H1 (cell line): ENCODE data around the gene LIMK1. TPM values are rescaled to one million over a fixed set of nuclear protein-coding genes. Genes with fewer than 3 reads are reported as not detected.

Source experiments
- CTCF ChIA-PET: fragments of 300-600 bp; sonication (Branson Sonifier 250); formaldehyde crosslinking; loops from one replicate; lab custom pipeline; 2021; ENCODE audit not compliant: partially characterized antibody; lab: Charles Lee
- POLR2A ChIA-PET: fragments of 300-600 bp; sonication (Branson Sonifier 250); formaldehyde crosslinking; loops from one replicate; lab custom pipeline; 2021; ENCODE audit warnings: inconsistent platforms; ENCODE audit not compliant: partially characterized antibody; lab: Charles Lee
- DNase-seq, 2 experiments: peaks; one replicate each; pipeline versions ENCODE4 v3.0.0 to v3.0.0-alpha.2; 2010 to 2022; ENCODE audit warnings: low spot score in 2 of 2, low read depth in 1 of 2, mixed read lengths in 1 of 2
- FAIRE-seq: peaks from 2 replicates; lab custom pipeline; 2011; peaks lifted over from hg19 to GRCh38; lab: Jason Lieb, UNC
- H2AFZ ChIP-seq: 2 replicates; pipeline ENCODE4 v1.8.1; 2012; ENCODE audit warnings: low read length, inconsistent platforms
- H2AK5ac ChIP-seq: 2 replicates; pipeline ENCODE4 v1.6.1; 2013; ENCODE audit warnings: low read depth, low read length
- H2BK120ac ChIP-seq: replicated peaks from 2 replicates; pipeline ENCODE3; 2013; ENCODE audit warnings: low read depth, low read length, inconsistent platforms
- H2BK12ac ChIP-seq: 2 replicates; pipeline ENCODE4 v1.6.1; 2013; ENCODE audit warnings: low read depth, low read length
- H2BK15ac ChIP-seq: 2 replicates; pipeline ENCODE4 v1.6.1; 2013; ENCODE audit warnings: low read length
- H2BK20ac ChIP-seq: 2 replicates; pipeline ENCODE4 v1.6.1; 2013; ENCODE audit warnings: low read length
- H2BK5ac ChIP-seq: 2 replicates; pipeline ENCODE4 v1.6.1; 2013; ENCODE audit warnings: low read depth, low read length
- H3K14ac ChIP-seq: 2 replicates; pipeline ENCODE4 v1.6.1; 2013; ENCODE audit warnings: inconsistent platforms; ENCODE audit not compliant: insufficient read length
- H3K18ac ChIP-seq: 2 replicates; pipeline ENCODE4 v1.6.1; 2013; ENCODE audit warnings: low read length; ENCODE audit errors: extremely low read depth
- H3K23ac ChIP-seq: 2 replicates; pipeline ENCODE4 v1.6.1; 2013; ENCODE audit warnings: inconsistent platforms; ENCODE audit not compliant: insufficient read length
- H3K23me2 ChIP-seq: 2 replicates; pipeline ENCODE4 v1.6.1; 2013; ENCODE audit warnings: low read depth, low read length
- H3K27ac ChIP-seq: 2 replicates; pipeline ENCODE4 v1.6.1; 2011; ENCODE audit warnings: low read depth, low read length, inconsistent platforms
- H3K27me3 ChIP-seq, 4 experiments: replicated peaks in 1 of 4; 1 replicate in 1 of 4; 2 replicates in 3 of 4; pipeline versions ENCODE4 v1.6.1 to v1.8.1; 2011 to 2013; ENCODE audit warnings: low read length in 3 of 4, mild to moderate bottlenecking in 3 of 4, inconsistent platforms in 2 of 4, mixed read lengths in 2 of 4, moderate library complexity in 1 of 4; ENCODE audit not compliant: control insufficient read depth in 3 of 4, insufficient read depth in 3 of 4; ENCODE audit errors: extremely low read depth in 1 of 4
- H3K36me3 ChIP-seq, 4 experiments: 2 replicates each; pipeline versions ENCODE4 v1.6.1 to v1.8.1; 2011 to 2013; ENCODE audit warnings: mild to moderate bottlenecking in 4 of 4, low read length in 3 of 4, moderate library complexity in 2 of 4, control low read depth in 1 of 4, inconsistent platforms in 1 of 4; ENCODE audit not compliant: insufficient read depth in 4 of 4, control insufficient read depth in 2 of 4
- H3K4ac ChIP-seq: replicated peaks from 2 replicates; pipeline ENCODE3; 2013; ENCODE audit warnings: low read length, low read depth, mixed read lengths, inconsistent platforms; ENCODE audit not compliant: insufficient read length
- H3K4me1 ChIP-seq, 4 experiments: replicated peaks in 1 of 4; 1 replicate in 1 of 4; 2 replicates in 3 of 4; pipeline versions ENCODE4 v1.6.1 to v1.8.1; 2011 to 2013; ENCODE audit warnings: low read length in 3 of 4, inconsistent platforms in 2 of 4, mixed read lengths in 1 of 4; ENCODE audit not compliant: insufficient read depth in 4 of 4, control insufficient read depth in 3 of 4
- H3K4me2 ChIP-seq, 2 experiments: 2 replicates each; pipeline versions ENCODE4 v1.6.1 to v1.8.1; 2011 to 2013; ENCODE audit warnings: low read depth in 2 of 2, low read length in 2 of 2, control low read depth in 1 of 2, inconsistent platforms in 1 of 2, mild to moderate bottlenecking in 1 of 2; ENCODE audit not compliant: insufficient read depth in 1 of 2
- H3K4me3 ChIP-seq, 4 experiments: fragments of 200-600, 300-600 bp in 1 of 4; sonication (generic), shearing (Covaris generic), sonication (Bioruptor Twin) in 1 of 4; 2 replicates each; pipeline versions ENCODE4 v1.5.1 to v1.8.1; 2011 to 2016; ENCODE audit warnings: low read length in 4 of 4, low read depth in 3 of 4, control low read depth in 2 of 4, inconsistent platforms in 2 of 4, mild to moderate bottlenecking in 2 of 4, mixed read lengths in 1 of 4, moderate library complexity in 1 of 4; ENCODE audit not compliant: insufficient read depth in 2 of 4; ENCODE audit errors: extremely low read depth in 1 of 4
- H3K56ac ChIP-seq: replicated peaks from 2 replicates; pipeline ENCODE3; 2013; ENCODE audit warnings: low read depth, mild to moderate bottlenecking, mixed read lengths, low read length, inconsistent platforms; ENCODE audit not compliant: insufficient read length
- H3K79me1 ChIP-seq: 2 replicates; pipeline ENCODE4 v1.6.1; 2013; ENCODE audit warnings: low read depth, low read length, control low read depth
- H3K79me2 ChIP-seq, 2 experiments: 2 replicates each; pipeline versions ENCODE4 v1.6.1 to v1.8.1; 2012 to 2013; ENCODE audit warnings: low read length in 2 of 2, mild to moderate bottlenecking in 2 of 2, inconsistent platforms in 1 of 2; ENCODE audit not compliant: insufficient read depth in 2 of 2, control insufficient read depth in 1 of 2
- H3K9ac ChIP-seq, 4 experiments: replicated peaks in 1 of 4; 1 replicate in 1 of 4; 2 replicates in 3 of 4; pipeline versions ENCODE4 v1.6.1 to v1.8.1; 2011 to 2013; ENCODE audit warnings: low read depth in 3 of 4, low read length in 3 of 4, control low read depth in 2 of 4, mild to moderate bottlenecking in 2 of 4, moderate library complexity in 2 of 4, inconsistent platforms in 1 of 4; ENCODE audit errors: extremely low read depth in 1 of 4
- H3K9me3 ChIP-seq, 2 experiments: 2 replicates each; pipeline versions ENCODE4 v1.6.1 to v1.8.1; 2012 to 2013; ENCODE audit warnings: mild to moderate bottlenecking in 2 of 2, moderate library complexity in 2 of 2, control low read depth in 1 of 2, inconsistent platforms in 1 of 2, low read depth in 1 of 2, low read length in 1 of 2, mixed read lengths in 1 of 2; ENCODE audit not compliant: insufficient read depth in 2 of 2
- H4K20me1 ChIP-seq, 2 experiments: replicated peaks in 1 of 2; 2 replicates each; pipeline versions ENCODE3 to v1.8.1; 2011 to 2013; ENCODE audit warnings: inconsistent platforms in 2 of 2, low read length in 2 of 2, mild to moderate bottlenecking in 1 of 2; ENCODE audit not compliant: insufficient read depth in 2 of 2, control insufficient read depth in 1 of 2
- H4K5ac ChIP-seq: 2 replicates; pipeline ENCODE4 v1.6.1; 2013; ENCODE audit warnings: low read length, low read depth, mixed read lengths, inconsistent platforms; ENCODE audit not compliant: insufficient read length
- H4K8ac ChIP-seq: 2 replicates; pipeline ENCODE4 v1.8.0; 2013; ENCODE audit warnings: mild to moderate bottlenecking, moderate library complexity, low read length, inconsistent platforms; ENCODE audit not compliant: insufficient read depth; ENCODE audit errors: extremely low read depth
- H4K91ac ChIP-seq: replicated peaks from 2 replicates; pipeline ENCODE3; 2013; ENCODE audit warnings: low read length, mixed read lengths, inconsistent platforms; ENCODE audit not compliant: insufficient read length
- EGR1 ChIP-seq: IDR thresholded peaks from 2 replicates; pipeline ENCODE4 v1.6.1; 2011; ENCODE audit warnings: low read depth, low read length, borderline replicate concordance
- HDAC6 ChIP-seq: IDR thresholded peaks from one replicate; pipeline ENCODE4 v1.7.1; 2012; ENCODE audit warnings: low read depth, mild to moderate bottlenecking, inconsistent platforms, low read length, moderate library complexity
- JUND ChIP-seq: IDR thresholded peaks from 2 replicates; pipeline ENCODE4 v1.6.1; 2011; ENCODE audit warnings: mild to moderate bottlenecking, improper control_type of control experiment, low read length
- KDM1A ChIP-seq: fragments of 200-600, 300-600 bp; sonication (generic); IDR thresholded peaks from 2 replicates; pipeline ENCODE4 v1.7.1; 2016; ENCODE audit warnings: mild to moderate bottlenecking, low read length, borderline replicate concordance
- KDM4A ChIP-seq: IDR thresholded peaks from one replicate; pipeline ENCODE4 v1.7.1; 2012; ENCODE audit warnings: low read depth, mild to moderate bottlenecking, moderate library complexity, low read length, inconsistent platforms; ENCODE audit not compliant: severe bottlenecking
- POU5F1 ChIP-seq: IDR thresholded peaks from 2 replicates; pipeline ENCODE4 v1.6.1; 2011; ENCODE audit warnings: low read depth, mild to moderate bottlenecking, low read length, moderate library complexity
- RBBP5 ChIP-seq: IDR thresholded peaks from 2 replicates; pipeline ENCODE4 v1.7.1; 2012; ENCODE audit warnings: low read depth, mild to moderate bottlenecking, inconsistent platforms, low read length, moderate library complexity, borderline replicate concordance
- SP1 ChIP-seq: IDR thresholded peaks from 2 replicates; pipeline ENCODE4 v1.6.1; 2011; ENCODE audit warnings: low read depth, low read length
- TAF7 ChIP-seq: optimal IDR thresholded peaks from 2 replicates; pipeline ENCODE3; 2011; ENCODE audit warnings: low read depth, mild to moderate bottlenecking, inconsistent platforms, low read length, moderate library complexity, borderline replicate concordance
- TBP ChIP-seq: IDR thresholded peaks from 2 replicates; pipeline ENCODE4 v1.6.1; 2011; ENCODE audit warnings: low read depth, low read length, improper control_type of control experiment
- YY1 ChIP-seq: IDR thresholded peaks from 2 replicates; pipeline ENCODE4 v1.6.1; 2011; ENCODE audit warnings: low read depth, mild to moderate bottlenecking, low read length
- WGBS, 2 experiments: shearing (Covaris generic) in 1 of 2; methylation state at CpG; one replicate each; pipeline versions ENCODE4 v1.1.6 to v1.1.7; 2013 to 2015; ENCODE audit warnings: low lambda C conversion rate in 2 of 2, mixed read lengths in 2 of 2, inconsistent platforms in 1 of 2, low coverage in 1 of 2, missing lambda C conversion rate in 1 of 2; ENCODE audit not compliant: insufficient replicate concordance in 2 of 2, insufficient coverage in 1 of 2, insufficient read length in 1 of 2; ENCODE audit errors: extremely low coverage in 1 of 2, missing lambda C conversion rate in 1 of 2; 5-methylcytosine and 5-hydroxymethylcytosine counted together
- polyA plus RNA-seq, 7 experiments: library from polyadenylated mRNA; depleted of rRNA in 3 of 7; stranded (reverse) in 5 of 7; unstranded in 2 of 7; fragments of >200 nt in 5 of 7; fragments of 200-250 nt in 2 of 7; gene quantifications; 1 replicate in 5 of 7; 2 replicates in 1 of 7; 4 replicates in 1 of 7; pipeline versions ENCODE4 v1.2.1 to v1.2.3, GENCODE V29; 2011 to 2013; ENCODE audit warnings: missing spikeins in 2 of 7, mixed read lengths in 2 of 7
- total RNA-seq: library from RNA; stranded (reverse); fragmentation: NEBNext Ultra II Directional; extraction: Animal tissue kit (Norgen Biotek cat#: 25700); gene quantifications from 2 replicates; pipeline ENCODE4 v1.2.1, GENCODE V29; 2021
- TF ChIP-seq, protein P1 (sequence below): IDR thresholded peaks from 2 replicates; pipeline ENCODE4 v1.6.1; 2012; ENCODE audit warnings: inconsistent platforms

LIMK1 gene
- total and polyA plus RNA-seq, 2 of the 8 experiments (the other 6 are each of a cell fraction or from before 2014, with no cell fraction given) = 93.5 to 108 TPM

DNA sequence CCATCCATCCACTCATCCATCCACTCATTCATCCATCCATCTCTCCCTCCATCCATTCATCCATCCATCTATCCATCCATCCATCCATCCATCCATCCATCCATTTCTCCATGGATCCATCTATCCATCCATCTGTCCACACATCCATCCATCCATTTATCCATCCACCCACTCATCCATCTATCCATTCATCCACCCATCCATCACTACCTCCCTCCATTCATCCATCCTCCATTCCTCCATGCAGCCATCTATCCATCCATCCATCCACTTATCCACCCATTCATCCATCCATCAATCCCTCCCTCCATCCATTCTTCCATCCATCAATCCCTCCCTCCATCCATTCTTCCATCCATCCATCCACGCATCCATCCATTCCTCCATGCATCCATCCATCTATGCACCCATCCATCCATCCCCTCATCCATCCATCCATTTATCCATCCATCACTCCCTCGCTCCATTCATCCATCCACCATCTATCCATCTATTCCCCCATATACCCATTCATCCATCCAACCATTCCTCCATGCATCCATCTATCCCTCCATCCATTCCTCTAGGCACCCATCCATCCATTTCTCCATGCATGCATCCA lies 34.5 kb upstream of the LIMK1 start:
- H2AFZ ChIP-seq = no peak overlapping the region
- DNase-seq = no peak
- H3K4me3 ChIP-seq = no peak overlapping the region
- no peaks in the 10 kb centered on the region for H3K9me3 ChIP-seq
- no peak overlapping the region for H3K18ac ChIP-seq
- no peaks in the 10 kb centered on the region for H3K79me1 ChIP-seq
- H3K4me2 ChIP-seq = no peak overlapping the region
- no peak overlapping the region for H3K14ac ChIP-seq
- ChIA-PET CTCF (no interaction called here), POLR2A (no interaction called here)
- H4K91ac ChIP-seq = no peak overlapping the region
- H4K20me1 ChIP-seq = peaks cover 0 to 2% of the 10 kb centered on the region in 2 experiments
- H2BK15ac ChIP-seq = no peak overlapping the region
- H3K79me2 ChIP-seq = no peaks in the 10 kb centered on the region
- H3K27ac ChIP-seq = no peak overlapping the region
- H4K8ac ChIP-seq = no peak overlapping the region
- H3K9ac ChIP-seq = no peak overlapping the region
- no peak overlapping the region for H2BK120ac ChIP-seq
- WGBS, 2 experiments = 90 to 100% methylated on average over 2 of the region's 2 CpGs
- no peak overlapping the region for H2BK12ac ChIP-seq
- no peak overlapping the region for H3K4ac ChIP-seq
- no peak overlapping the region for H4K5ac ChIP-seq
- no peak for FAIRE-seq
- H2BK20ac ChIP-seq = no peak overlapping the region
- no peaks in the 10 kb centered on the region for H3K27me3 ChIP-seq
- TF ChIP-seq KDM4A (no peak), RBBP5 (no peak), JUND (no peak), KDM1A (no peak), EGR1 (no peak), YY1 (no peak), POU5F1 (no peak), SP1 (no peak), HDAC6 (no peak), TAF7 (no peak), TBP (no peak)
- TF ChIP-seq, protein P1, sequence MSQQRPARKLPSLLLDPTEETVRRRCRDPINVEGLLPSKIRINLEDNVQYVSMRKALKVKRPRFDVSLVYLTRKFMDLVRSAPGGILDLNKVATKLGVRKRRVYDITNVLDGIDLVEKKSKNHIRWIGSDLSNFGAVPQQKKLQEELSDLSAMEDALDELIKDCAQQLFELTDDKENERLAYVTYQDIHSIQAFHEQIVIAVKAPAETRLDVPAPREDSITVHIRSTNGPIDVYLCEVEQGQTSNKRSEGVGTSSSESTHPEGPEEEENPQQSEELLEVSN = no peak
- H3K4me1 ChIP-seq = peaks cover 0 to 15% (median 8%) of the 10 kb centered on the region in 4 experiments; a peak in 5 of 7 replicates
- H2BK5ac ChIP-seq = no peak overlapping the region
- no peak overlapping the region for H2AK5ac ChIP-seq
- H3K23me2 ChIP-seq = peaks cover 28% of the 10 kb centered on the region; the same call in 1 of the 2 replicates
- H3K23ac ChIP-seq = no peak overlapping the region
- peak overlapping the region; percentile 64 for H3K56ac ChIP-seq
- no peaks in the 10 kb centered on the region for H3K36me3 ChIP-seq
